HG03469 (cell line): ENCODE results near the gene MRGPRF.

ENCODE experiments used
- ATAC-seq: cut with Tn5 transposase; IDR thresholded peaks from one replicate; pipeline ENCODE4 v1.9.1; 2021; ENCODE audit warnings: mild to moderate bottlenecking, moderate library complexity, moderate number of reproducible peaks; ENCODE audit not compliant: unreplicated experiment

The MRGPRF gene

DNA sequence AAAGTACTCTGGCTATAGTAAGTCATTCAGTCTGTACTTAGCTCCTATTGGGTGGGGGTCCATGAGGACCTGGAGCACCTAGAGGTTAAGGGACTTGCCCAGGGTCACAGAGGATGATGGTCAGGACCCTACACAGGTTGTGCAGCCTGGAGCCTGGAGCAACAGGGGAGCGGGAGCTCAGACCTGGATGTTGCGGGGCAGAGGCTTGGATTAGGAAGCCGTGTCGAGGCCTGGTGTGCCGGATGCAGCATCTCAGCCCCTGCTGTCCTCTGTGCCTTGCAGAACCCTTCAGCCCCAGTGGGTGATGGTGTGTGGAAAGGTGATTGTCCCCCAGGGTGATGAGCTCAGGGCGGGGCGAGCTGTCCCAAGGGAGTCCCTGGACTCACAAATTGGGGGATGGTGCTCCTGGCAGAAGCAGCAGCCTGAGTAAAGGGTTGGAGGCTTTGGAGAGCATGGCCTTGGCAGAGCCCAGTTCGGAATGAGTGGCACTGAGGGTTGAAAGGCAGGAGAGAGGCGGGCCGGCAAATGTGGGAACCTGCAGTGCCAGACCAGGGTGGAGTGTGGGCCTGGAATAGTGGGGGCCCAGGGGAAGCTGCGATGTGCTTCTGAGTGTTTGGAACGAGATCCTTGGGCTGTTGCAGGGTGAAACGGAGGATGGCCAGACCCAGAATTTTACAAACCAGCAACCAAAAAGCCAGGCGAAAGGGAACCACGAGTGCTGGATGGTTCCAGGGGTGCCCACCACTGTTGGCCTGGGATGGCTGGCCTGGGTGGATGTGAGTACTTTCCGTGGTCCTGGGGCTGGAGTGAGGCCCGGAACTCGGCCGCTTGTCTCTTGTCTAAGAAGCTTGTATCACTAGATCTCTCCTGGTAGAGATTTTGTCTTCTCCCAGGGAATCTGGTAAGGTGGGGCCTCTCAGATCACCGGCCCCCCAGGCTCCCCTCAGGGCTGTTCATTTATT, 38.6 kb upstream of the MRGPRF start:
- ATAC-seq = no peak

DNA sequence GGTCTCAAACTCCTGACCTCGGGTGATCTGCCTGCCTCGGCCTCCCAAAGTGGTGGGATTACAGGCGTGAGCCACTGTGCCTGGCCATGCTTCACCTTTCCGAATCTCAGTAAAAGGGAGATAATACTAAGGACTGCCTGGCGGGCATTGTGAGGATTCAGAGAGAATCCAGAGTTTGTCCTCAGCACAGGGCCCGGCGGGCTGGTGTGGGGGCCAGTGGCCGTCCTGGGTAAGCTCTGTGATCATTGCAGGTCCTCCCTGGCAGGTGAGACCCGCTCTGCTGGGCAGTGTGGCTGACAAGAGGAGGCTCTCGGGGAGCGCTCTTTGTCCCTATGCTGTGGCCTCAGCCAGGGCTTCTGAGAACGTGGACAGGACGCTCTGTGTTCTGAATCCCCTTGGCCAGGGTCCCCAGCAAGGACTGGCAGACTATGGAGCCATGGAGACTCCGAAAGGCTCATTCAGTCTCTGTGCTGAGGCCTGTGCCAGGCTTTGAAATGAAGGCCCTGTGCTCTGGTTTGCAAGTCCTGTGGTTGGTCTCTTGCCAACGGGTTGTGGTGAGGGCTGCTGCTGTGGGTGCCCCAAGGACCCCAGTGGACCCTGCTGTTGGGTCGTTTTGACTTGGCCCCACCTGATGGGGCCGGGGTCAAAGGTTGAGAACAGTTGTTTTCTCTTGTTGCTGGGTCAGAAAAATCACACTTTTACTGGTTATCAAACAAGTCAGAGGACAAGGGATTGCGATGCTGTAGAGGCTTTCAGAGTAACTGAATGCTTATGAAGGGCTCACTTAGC, 37.7 kb upstream of the MRGPRF start:
- no peak for ATAC-seq

DNA sequence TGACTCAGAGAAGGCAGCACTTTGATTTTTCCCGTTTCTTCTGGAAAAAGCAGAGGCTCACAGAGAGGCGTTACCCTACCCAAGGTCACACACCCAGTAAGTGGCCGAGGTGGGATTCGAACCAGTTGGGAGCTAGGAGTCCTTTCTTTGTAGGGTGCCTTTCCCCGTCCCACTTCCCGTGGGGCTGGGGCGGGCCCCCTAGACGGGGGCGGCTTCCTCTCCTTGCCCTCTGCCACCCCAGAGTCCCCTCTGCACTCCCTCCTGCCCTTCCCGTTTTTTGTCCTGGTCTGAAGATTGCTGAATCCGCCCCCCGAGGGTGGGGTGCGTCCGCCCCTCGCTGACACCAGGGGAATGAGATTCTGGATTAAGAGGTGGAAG, 36.4 kb upstream of the MRGPRF start:
- no peak for ATAC-seq

DNA sequence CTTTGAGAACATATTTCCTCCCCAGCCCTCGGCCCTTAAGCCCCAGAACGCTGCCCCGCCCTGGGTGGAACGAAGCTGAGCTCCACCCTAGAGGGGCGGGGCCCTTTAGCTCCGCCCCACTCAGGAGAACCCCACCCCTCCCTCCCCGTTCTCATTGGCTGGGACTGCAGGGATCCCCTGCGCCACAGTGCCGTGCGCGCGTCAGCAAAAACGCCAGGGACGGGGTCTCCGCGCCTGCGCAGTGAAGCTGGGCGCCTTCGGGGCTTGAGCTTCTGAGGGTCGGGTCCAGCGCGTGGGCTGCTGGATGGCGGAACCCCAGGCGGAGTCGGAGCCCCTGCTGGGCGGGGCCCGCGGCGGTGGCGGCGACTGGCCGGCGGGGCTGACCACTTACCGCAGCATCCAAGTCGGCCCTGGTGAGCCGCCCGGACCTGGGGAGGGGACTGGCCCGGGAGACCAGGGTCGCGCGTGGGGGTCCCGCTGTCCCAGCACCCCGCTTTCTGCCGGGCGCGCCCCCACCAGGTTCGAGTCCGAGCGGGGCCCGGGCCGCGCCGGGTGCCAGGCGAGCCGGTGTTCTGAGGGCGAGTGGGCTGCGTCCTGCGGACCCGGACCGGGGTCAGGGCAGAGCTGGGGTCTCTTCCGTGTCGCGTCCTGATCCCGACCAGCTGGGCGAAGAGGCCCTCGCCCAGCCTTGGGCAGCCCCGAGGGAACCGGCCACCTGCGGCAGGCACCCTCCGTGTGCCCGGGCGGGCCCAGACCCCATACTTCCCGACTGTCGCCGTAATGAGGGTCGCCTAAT, 35.8 kb upstream of the MRGPRF start, which contains the start of gene TPCN2:
Gene TPCN2 (plus strand): TSS at position 239 of the 796 bp plus-strand sequence. CDS start 66 bp downstream, at position 305.
- ATAC-seq = peak; percentile 63

DNA sequence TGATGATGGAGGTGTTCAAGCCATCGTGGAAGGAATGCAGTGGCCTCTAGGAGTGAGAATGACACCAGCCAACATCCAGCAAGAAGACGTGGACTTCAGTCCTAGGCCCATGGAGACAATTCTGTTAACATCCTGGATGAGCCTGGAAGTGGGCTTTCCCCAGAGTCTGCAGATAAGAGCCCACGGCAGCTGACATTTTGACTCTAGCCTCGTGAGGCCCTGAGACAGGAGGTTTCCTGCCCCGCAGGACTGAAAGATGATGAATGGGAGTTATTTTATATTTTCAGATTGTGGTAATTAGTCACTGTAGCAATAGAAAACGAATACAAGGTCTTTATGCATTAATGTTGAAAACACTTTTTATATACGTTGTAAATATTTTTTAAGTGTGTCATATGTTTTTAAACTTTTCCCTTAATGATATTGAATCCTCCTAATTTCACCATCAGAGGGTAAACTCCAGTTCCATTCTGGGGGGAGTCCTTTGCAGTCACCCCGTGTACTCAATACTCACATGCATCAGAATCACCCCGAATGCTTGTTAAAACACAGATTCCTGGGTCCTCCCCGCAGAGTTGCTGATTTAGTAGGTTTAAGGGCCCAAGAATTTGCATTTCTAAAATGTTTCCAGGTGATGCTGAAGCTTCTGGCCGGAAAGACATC, 35.1 kb upstream of the MRGPRF start:
- ATAC-seq = no peak

DNA sequence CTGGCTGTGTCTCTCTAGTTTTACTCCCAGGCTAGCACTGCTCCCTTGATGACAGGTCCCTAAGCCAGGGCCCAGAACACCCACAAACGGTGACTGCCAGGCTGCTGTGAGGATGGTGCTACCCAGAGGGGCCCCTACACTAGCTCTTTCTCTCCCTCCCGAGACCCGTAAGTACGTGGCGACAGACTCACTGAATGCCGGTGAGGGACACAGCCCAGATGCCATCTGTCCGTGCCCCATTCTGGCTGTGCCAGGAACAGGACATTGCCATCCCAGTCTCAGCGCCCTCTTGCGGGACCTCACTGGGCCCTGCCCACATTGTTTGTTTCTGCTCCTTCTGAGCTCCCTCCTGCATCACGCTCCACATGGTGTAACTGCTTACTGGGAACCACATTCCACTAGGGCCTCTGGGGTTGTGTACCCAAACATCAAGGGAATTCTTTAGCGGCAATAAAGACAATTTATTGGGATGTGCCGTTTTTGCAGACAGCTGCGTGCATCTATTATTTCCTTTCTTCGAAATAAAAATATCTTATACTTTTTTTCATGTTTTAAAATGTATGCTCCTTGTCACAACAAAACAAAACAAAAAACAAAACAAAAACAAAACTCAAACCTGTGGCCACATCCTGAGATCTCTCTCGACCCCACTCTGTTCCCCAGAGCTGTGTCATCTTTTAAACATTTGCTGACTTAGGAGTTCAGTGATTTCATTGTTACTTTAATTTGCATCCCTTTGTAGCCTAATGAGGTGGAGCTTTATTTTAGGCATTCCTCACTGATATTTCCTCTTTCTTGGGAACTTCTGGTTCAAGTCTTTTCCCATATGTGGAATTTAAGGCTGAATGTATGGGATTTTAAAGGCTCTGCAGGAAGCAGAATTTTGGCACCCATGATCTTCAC, 31.3 kb upstream of the MRGPRF start:
- ATAC-seq = no peak

DNA sequence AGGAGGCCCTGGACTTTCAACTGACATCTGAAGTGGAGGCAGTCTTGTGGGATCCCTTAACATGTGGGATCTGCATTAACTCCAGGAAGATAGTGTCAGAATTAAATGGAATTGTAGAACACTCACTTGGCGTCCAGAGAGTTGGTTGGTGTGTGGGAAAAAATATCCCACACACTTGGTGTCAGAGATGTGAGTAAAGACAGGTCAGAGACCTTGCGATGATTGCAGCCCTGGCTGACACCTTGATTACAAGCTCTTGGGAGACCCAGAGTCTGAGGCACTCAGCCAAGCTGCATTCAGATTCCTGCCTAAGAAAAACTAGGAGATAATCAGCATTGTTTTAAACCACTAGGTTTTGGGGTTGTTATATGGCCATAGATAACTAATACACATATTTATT, 28.5 kb upstream of the MRGPRF start:
- ATAC-seq = no peak

DNA sequence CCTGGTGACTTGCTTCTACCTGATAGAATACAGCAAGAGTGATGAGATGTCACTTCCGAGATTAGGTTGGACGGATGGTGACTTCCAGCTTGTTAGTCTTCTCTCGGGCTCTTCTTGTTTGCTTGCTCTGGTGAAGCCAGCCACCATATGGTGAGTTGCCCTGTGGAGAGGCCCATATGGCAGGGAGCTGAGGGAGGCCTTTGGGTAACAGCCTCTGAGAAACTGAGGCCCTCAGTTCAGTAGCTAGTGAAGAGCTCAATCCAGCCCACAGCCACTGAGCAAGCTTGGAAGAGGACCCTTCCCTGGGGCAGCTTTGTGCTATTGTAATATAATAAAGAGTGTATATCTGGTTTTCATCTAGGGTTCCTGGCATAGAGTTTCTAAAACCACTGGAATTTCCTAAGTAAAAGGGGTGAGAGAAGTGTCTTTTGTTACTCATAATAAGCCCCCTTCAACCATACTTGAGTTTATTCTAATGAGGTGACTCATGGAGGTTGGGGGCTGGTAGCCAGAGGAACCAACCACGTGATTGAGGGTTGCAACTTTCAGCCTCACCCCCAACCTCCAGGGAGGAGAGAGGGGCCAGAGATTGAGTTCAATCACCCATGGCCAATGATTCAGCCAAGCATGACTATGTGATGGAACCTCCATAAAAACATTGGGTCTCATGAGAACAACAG, 27.7 kb upstream of the MRGPRF start:
- ATAC-seq = no peak

DNA sequence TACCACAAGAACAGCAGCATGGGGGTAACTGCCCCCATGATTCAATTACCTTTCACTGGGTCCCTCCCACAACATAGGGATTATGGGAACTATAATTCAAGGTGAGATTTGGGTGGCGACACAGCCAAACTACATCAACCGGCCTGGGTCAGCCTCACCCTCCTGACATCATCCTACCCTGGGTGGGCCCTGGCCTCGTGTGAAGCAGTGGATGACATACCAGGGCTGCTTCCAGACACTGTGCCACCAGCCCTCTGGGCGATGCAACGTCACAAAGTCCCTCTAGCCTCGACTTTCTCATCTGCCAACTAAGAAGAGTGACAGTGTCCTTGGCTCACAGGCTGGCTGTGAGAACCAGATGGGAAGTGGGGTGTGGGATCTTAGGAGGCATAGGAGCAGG, 27.0 kb upstream of the MRGPRF start:
- no peak for ATAC-seq

DNA sequence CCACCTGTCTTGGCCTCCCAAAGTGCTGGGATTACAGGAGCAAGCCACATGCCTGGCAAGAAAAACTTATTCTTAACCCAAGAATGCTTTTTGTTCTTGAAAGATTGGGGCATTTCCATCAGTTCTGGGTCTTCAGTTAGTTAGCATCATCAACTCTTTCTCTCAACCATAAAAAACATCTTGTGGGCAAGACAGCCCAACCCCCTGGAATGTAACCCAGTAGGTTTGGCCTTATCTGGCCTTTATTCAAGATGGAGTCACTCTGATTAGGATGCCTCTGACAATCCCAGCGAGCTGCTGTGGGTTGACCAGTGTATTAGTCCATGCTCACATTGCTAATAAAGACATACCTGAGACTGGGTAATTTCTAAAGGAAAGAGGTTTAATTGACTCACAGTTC, 26.5 kb upstream of the MRGPRF start:
- no peak for ATAC-seq

DNA sequence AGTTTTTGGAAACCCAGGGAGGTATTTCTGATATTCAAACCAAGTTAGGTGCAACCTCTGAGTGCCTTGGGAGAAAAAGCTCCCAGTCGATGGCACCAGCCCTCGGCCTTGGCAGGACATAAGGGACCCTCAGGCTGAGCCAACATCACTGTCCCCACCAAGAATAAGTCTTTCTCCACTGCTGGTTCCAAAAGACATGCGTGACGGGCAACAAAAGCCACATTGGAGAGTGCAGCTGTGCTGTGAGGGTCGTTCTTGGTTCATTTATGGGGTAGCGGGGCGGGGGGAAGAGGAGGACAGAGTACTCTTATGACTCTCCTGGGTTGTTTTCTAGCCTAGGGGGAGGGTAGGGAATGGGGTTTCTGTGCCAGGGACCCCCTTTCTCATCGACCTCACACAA, 24.5 kb upstream of the MRGPRF start:
- no peak for ATAC-seq

DNA sequence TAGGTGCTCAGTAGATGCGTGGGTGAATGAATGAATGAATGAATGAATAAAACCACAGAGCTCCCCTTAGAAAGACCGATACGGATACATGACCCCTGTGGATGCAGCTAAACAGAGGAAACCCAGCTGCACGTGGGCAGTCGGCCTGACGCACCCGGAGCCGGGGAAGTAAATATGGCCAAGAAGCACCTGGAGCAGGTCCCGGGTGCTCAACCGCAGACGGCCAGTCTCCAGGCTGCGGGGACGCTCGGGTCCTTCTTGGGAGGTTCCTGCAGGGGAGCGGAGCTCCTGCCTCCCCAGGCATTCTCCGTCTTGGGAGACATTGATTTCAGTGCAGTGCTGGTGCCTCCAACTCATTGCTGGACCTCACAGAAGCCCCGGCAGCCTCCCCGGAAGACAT, 24.0 kb upstream of the MRGPRF start:
- ATAC-seq = no peak

DNA sequence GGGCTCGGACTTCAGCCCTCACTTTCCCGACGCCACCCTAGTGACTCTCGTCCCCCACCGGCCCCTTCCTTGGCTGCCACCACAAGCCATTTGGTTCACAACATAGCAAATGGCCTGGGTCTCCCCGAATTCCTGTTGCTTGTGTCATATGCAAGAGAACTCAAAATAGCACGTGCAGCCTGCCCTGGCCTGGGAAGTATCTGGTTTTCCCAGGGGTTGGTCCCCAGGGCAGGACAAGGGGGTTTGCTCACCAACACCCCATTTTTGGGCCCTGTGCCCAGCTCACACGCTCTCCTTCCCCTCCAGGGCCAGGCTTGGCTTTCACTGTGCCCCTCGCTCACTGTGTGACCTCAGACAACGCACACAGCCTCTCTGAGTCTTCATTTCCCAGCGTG, 22.9 kb upstream of the MRGPRF start:
- no peak for ATAC-seq

DNA sequence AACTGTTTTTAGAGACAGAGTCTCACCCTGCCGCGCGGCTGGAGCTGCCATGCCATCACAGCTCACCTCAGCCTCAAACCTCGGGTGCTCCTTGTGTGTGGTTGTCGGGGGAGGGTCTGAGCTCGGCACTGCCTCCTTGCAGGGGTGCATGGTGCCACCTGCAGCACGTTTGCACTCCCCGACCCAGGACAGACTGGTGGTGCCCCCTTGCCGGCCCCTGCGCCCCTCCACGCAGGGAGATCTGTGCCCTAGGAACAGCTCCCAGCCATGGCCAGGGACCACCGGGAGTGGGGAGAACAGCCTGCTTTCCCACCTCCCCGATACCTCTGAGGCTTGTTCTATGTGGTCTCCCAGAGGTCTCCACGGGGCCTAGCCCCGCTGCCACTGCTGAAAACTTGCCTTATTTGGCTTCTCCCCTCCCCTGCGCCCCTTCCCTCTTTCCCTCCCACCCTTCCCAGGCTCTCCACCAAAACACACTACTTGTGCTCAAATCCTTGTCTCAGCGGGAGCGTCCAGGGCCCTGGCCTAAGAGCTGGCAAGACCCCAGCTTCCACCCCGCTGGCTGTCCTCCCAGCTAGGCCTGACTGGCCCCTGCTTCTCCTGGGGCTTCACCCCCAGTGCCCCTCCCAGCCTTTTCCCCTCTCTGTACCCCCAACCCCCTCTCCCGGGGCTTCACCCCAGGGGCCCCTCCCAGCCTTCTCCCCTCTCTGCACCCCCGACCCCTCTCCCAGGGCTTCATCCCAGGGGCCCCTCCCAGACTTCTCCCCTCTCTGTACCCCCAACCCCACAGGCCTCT, 22.3 kb upstream of the MRGPRF start:
- no peak for ATAC-seq

DNA sequence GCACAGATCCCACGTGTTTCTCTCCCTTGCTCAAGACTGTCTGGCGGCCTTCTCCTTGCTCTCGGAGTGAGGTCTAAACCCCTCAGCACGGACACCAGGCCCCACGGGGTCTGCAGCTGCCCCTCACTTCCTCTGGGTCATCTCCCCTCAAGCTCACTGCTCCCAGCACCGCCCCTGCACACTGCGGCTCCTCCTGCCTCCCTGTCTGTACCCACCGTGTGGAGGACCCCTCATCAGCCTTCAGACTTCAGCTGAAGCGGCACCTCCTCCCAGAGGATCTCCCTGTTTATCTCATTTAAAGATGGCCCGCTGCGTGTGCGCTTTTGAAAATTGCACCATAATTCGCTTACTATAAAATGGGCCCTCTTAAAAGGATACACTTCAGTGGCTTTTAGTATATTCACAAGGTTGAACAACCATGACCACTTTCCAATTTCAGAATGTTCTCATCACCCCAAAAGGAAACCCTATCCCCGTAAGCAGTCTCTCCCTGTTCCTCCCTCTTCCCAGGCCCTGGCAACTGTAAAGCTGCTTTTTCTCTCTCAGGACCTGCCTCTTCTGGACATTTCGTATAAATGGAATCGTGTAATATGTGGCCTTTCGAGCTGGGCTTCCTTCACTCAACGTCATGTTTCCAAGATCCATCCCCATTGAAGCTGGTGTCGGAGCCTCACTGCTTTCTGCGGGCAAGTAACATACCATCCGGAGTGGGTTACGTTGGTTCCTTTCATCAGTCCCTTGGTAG, 21.2 kb upstream of the MRGPRF start:
- no peak for ATAC-seq

DNA sequence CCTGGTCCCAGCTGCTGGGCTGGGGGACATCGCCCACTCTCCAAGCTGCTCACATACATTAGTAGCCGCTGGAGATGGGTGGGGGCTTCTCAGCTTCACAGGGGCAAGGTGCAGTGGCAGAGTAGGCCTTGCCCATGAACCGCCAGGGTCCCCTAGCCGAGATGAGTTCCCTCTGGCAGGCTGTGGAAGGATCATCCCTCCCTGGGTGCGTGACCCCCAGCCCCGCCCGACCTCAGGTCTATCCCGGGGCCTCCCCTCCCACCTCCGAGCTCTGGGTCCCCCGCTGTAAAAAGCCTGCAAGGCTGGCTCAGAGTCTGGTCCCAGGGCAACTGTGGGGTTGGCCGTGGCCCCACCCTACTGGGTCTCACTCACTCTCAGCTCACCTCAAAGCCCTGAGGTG, 20.4 kb upstream of the MRGPRF start:
- ATAC-seq = no peak

DNA sequence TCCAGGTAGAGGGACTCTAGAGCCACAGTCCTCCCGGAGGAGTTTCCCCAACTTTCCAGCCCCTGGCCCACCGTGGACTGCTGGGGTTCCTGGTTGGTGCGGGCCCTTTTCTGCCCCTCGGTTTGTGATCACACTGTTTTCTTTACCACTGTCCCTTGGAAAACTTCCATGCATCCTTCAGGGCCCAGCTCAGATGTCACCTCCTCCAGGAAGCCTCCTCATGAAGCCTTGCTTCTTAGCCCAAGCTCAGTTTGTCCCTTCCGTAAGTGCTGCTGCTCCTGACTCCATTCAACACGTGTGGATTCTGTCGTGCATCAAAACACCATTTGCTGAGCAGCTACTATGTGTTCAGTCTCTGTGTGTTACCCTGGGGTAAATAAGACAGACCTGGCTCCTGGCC, 19.8 kb upstream of the MRGPRF start:
- no peak for ATAC-seq

DNA sequence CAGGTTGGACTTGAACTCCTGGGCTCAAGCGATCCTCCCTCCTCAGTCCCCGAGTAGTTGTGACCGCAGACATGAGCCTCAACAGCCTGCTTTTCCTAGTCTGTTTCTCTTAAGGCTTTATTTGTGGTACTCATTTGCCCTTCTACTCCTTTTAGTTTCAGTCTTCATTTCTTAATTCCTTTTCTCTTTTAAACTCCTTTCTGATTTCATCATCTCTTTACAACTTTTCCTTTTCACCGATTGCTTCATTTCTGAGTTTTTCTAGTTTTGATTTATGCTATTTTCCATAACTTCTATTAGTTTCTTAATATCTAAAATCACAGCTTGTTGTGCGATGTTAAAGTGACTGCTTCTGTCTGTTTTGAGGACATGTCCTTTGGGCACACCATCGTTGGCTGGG, 17.3 kb upstream of the MRGPRF start:
- ATAC-seq = no peak
